ENCODE measurements around the gene STIL.

STIL gene

DNA sequence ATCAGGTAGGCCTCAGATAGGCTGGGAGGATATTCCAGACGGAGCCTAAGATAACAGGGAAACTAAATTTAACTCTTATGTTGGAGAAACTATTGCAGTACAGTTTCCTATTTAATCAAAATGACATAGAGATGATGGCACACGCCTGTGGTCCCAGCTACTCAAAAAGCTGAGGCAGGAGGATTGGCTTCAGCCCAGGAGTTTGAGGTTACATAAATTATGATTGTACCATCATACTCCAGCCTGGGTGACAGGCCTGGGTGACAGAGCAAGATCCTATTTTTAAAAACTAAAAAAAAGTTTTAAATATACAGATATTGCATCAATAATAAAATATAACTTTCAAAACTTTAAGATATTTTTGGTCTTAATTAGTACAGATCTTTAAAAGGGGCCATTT lies 56.7 kb downstream of the STIL start:
- H3K9me3 ChIP-seq (replicated peaks; ENCODE audit: low read length), result no peaks in the 10 kb centered on the region
- H3K36me3 ChIP-seq (ENCODE audit: insufficient read depth, low read length), result peaks cover 12% of the 10 kb centered on the region
- no peak overlapping the region for H3K4me3 ChIP-seq (ENCODE audit: low read length)
- no peaks in the 10 kb centered on the region for H3K4me1 ChIP-seq (ENCODE audit: control insufficient read depth, insufficient read depth, low read length)
- H3K27me3 ChIP-seq (ENCODE audit: control insufficient read depth, insufficient read depth, low read length), result no peaks in the 10 kb centered on the region
- H3K4me2 ChIP-seq (ENCODE audit: low read length), result no peak overlapping the region
- H3K9ac ChIP-seq (ENCODE audit: low read depth, low read length), result no peak overlapping the region

GRCh38 chr1:47252795-47253194 lies 61.2 kb downstream of the STIL start:
- H3K27me3 ChIP-seq (ENCODE audit: control insufficient read depth, insufficient read depth, low read length), result no peaks in the 10 kb centered on the region
- no peaks in the 10 kb centered on the region for H3K9me3 ChIP-seq (replicated peaks; ENCODE audit: low read length)
- no peak overlapping the region for H3K4me2 ChIP-seq (ENCODE audit: low read length)
- no peaks in the 10 kb centered on the region for H3K4me1 ChIP-seq (ENCODE audit: control insufficient read depth, insufficient read depth, low read length)
- no peak overlapping the region for H3K4me3 ChIP-seq (ENCODE audit: low read length)
- no peak overlapping the region for H3K9ac ChIP-seq (ENCODE audit: low read depth, low read length)
- peaks cover 10% of the 10 kb centered on the region for H3K36me3 ChIP-seq (ENCODE audit: insufficient read depth, low read length)

- H3K27me3 ChIP-seq (ENCODE audit: control insufficient read depth, insufficient read depth, low read length), result no peaks in the 10 kb centered on the region
- no peaks in the 10 kb centered on the region for H3K9me3 ChIP-seq (replicated peaks; ENCODE audit: low read length)
- no peaks in the 10 kb centered on the region for H3K4me1 ChIP-seq (ENCODE audit: control insufficient read depth, insufficient read depth, low read length)
- H3K4me2 ChIP-seq (ENCODE audit: low read length), result no peak overlapping the region
- peaks cover 8% of the 10 kb centered on the region for H3K36me3 ChIP-seq (ENCODE audit: insufficient read depth, low read length)
- H3K4me3 ChIP-seq (ENCODE audit: low read length), result no peak overlapping the region
- no peak overlapping the region for H3K9ac ChIP-seq (ENCODE audit: low read depth, low read length)
These were observed 61.6 kb downstream of the STIL start for GRCh38 chr1:47252369-47252768.

DNA sequence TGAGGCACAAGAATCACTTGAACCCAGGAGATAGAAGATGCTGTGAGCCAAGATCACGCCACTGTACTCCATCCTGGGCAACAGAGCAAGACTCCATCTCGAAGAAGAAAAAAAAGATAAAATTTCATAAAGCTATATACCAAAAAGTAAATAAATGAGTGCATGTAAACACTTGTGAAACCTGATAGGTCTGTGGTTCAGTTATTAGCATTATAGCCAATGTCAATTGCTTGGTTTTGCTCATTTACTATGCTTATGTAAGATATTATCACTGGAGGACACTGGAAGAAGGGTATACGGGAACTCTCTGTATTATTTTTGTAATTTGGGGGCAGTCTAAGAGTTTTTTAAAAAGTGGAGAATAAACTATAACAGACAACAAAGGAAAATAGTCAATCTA lies 64.2 kb downstream of the STIL start:
- Histone ChIP-seq H3K4me1 (ENCODE audit: control insufficient read depth, insufficient read depth, low read length) (no peaks in the 10 kb centered on the region), H3K4me2 (ENCODE audit: low read length) (no peak overlapping the region), H3K9me3 (replicated peaks; ENCODE audit: low read length) (no peaks in the 10 kb centered on the region), H3K9ac (ENCODE audit: low read depth, low read length) (no peak overlapping the region), H3K36me3 (ENCODE audit: insufficient read depth, low read length) (peaks cover 8% of the 10 kb centered on the region), H3K4me3 (ENCODE audit: low read length) (no peak overlapping the region), H3K27me3 (ENCODE audit: control insufficient read depth, insufficient read depth, low read length) (peaks cover 9% of the 10 kb centered on the region)

DNA sequence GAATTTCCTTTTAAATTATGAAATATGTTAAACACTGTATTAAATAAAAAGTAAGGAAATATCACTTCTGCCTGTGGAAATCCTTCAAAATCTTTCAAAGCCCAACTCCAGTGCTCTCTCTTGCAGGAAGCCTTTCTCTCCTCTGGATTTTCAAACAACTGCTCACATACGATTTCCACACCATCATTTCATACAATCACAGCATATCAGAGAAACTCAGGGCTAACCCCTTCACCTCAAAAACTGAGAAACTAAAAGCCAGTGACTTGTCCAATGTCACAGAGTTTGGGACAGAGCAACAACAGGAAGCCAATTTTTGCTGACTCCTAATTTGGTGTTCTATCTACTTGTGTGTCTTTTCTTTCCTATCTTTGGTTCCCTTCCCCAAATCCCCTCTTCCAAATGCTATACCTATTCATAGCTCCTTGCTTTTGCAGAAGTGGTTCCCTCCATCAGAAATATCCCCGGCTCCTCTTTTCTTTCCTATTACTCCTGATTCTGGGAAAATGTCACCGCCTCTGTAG lies 69.5 kb downstream of the STIL start:
- no peaks in the 10 kb centered on the region for H3K36me3 ChIP-seq (ENCODE audit: insufficient read depth, low read length)
- H3K9me3 ChIP-seq (replicated peaks; ENCODE audit: low read length), result no peaks in the 10 kb centered on the region
- no peak overlapping the region for H3K4me2 ChIP-seq (ENCODE audit: low read length)
- no peak overlapping the region for H3K9ac ChIP-seq (ENCODE audit: low read depth, low read length)
- H3K4me1 ChIP-seq (ENCODE audit: control insufficient read depth, insufficient read depth, low read length), result no peaks in the 10 kb centered on the region
- no peak overlapping the region for H3K4me3 ChIP-seq (ENCODE audit: low read length)
- H3K27me3 ChIP-seq (ENCODE audit: control insufficient read depth, insufficient read depth, low read length), result peaks cover 46% of the 10 kb centered on the region

DNA sequence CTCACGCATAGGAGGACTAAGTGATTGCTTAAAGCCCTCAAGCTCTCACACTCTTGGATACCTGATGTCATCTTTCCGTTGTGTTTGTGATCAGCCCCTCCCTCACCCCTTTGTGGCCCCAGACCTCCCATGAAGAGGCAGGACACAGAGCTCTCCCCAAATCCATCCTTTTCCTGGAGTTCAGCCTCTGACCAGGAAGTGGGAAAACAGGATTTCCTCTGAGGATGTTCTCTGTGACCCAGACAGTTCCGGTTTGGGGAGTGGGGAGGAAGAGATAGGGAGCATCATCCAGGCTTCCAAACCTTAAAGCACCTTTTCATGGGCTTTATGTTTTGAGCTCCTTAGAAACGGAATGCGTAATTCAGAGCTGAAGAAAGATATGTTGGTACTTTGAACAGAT lies 70.0 kb downstream of the STIL start:
- Histone ChIP-seq H3K4me3 (ENCODE audit: low read length) (no peak overlapping the region), H3K9ac (ENCODE audit: low read depth, low read length) (no peak overlapping the region), H3K9me3 (replicated peaks; ENCODE audit: low read length) (no peaks in the 10 kb centered on the region), H3K27me3 (ENCODE audit: control insufficient read depth, insufficient read depth, low read length) (peaks cover 50% of the 10 kb centered on the region), H3K36me3 (ENCODE audit: insufficient read depth, low read length) (no peaks in the 10 kb centered on the region), H3K4me1 (ENCODE audit: control insufficient read depth, insufficient read depth, low read length) (no peaks in the 10 kb centered on the region), H3K4me2 (ENCODE audit: low read length) (no peak overlapping the region)

- no peak overlapping the region for H3K4me2 ChIP-seq (ENCODE audit: low read length)
- no peak overlapping the region for H3K9ac ChIP-seq (ENCODE audit: low read depth, low read length)
- H3K9me3 ChIP-seq (replicated peaks; ENCODE audit: low read length), result no peaks in the 10 kb centered on the region
- peaks cover 54% of the 10 kb centered on the region for H3K27me3 ChIP-seq (ENCODE audit: control insufficient read depth, insufficient read depth, low read length)
- H3K36me3 ChIP-seq (ENCODE audit: insufficient read depth, low read length), result no peaks in the 10 kb centered on the region
- H3K4me3 ChIP-seq (ENCODE audit: low read length), result no peak overlapping the region
- no peaks in the 10 kb centered on the region for H3K4me1 ChIP-seq (ENCODE audit: control insufficient read depth, insufficient read depth, low read length)
These were observed 72.5 kb downstream of the STIL start for GRCh38 chr1:47241114-47242113.

DNA sequence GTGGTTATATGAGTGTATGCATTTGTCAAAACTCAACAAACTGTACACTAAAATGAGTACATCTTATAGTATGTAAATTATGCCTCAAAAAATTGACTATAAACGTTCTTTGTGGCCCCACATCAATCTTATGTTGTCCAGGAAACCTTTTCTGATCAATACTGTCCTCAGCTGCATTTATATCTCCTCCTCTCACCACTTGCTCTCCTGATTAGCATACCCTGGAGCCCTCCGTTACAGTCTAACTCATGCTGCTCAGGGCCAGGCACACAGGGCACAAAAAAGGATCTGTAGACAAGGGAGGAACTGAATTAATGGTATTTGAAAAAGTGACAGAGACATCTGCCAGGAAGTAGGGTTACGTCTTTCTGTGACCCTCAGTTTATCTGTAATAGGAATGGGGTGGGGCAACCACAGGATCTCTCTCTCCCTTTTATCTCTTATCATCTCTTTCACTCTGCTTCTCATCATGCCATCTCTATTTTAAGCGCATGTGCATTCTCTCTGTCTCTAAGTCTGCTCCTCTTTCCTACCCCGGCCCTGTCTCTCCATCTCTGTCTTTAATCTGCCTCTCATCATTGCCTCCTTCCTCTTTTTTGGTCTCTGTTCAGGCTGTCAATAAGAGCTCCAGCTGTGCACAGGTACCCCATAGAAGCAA lies 74.9 kb downstream of the STIL start:
- H3K4me1 ChIP-seq (ENCODE audit: control insufficient read depth, insufficient read depth, low read length), result no peaks in the 10 kb centered on the region
- H3K4me2 ChIP-seq (ENCODE audit: low read length), result no peak overlapping the region
- H3K9ac ChIP-seq (ENCODE audit: low read depth, low read length), result no peak overlapping the region
- H3K9me3 ChIP-seq (replicated peaks; ENCODE audit: low read length), result no peaks in the 10 kb centered on the region
- peaks cover 54% of the 10 kb centered on the region for H3K27me3 ChIP-seq (ENCODE audit: control insufficient read depth, insufficient read depth, low read length)
- H3K4me3 ChIP-seq (ENCODE audit: low read length), result no peak overlapping the region
- H3K36me3 ChIP-seq (ENCODE audit: insufficient read depth, low read length), result no peaks in the 10 kb centered on the region

- H3K4me2 ChIP-seq (ENCODE audit: low read length), result no peak overlapping the region
- no peak overlapping the region for H3K9ac ChIP-seq (ENCODE audit: low read depth, low read length)
- H3K9me3 ChIP-seq (replicated peaks; ENCODE audit: low read length), result no peaks in the 10 kb centered on the region
- no peaks in the 10 kb centered on the region for H3K36me3 ChIP-seq (ENCODE audit: insufficient read depth, low read length)
- peaks cover 56% of the 10 kb centered on the region for H3K27me3 ChIP-seq (ENCODE audit: control insufficient read depth, insufficient read depth, low read length)
- no peak overlapping the region for H3K4me3 ChIP-seq (ENCODE audit: low read length)
- peaks cover 6% of the 10 kb centered on the region for H3K4me1 ChIP-seq (ENCODE audit: control insufficient read depth, insufficient read depth, low read length)
These were observed 78.1 kb downstream of the STIL start for GRCh38 chr1:47235806-47236205.

- H3K9me3 ChIP-seq (replicated peaks; ENCODE audit: low read length), result no peaks in the 10 kb centered on the region
- H3K36me3 ChIP-seq (ENCODE audit: insufficient read depth, low read length), result no peaks in the 10 kb centered on the region
- no peak overlapping the region for H3K9ac ChIP-seq (ENCODE audit: low read depth, low read length)
- no peak overlapping the region for H3K4me3 ChIP-seq (ENCODE audit: low read length)
- H3K4me1 ChIP-seq (ENCODE audit: control insufficient read depth, insufficient read depth, low read length), result peaks cover 6% of the 10 kb centered on the region
- H3K27me3 ChIP-seq (ENCODE audit: control insufficient read depth, insufficient read depth, low read length), result peaks cover 61% of the 10 kb centered on the region
- no peak overlapping the region for H3K4me2 ChIP-seq (ENCODE audit: low read length)
These were observed 78.7 kb downstream of the STIL start for GRCh38 chr1:47235241-47235681.

- Histone ChIP-seq H3K4me1 (ENCODE audit: control insufficient read depth, insufficient read depth, low read length) (peaks cover 6% of the 10 kb centered on the region), H3K9ac (ENCODE audit: low read depth, low read length) (no peak overlapping the region), H3K27me3 (ENCODE audit: control insufficient read depth, insufficient read depth, low read length) (peaks cover 71% of the 10 kb centered on the region), H3K4me3 (ENCODE audit: low read length) (no peak overlapping the region), H3K36me3 (ENCODE audit: insufficient read depth, low read length) (no peaks in the 10 kb centered on the region), H3K4me2 (ENCODE audit: low read length) (no peak overlapping the region), H3K9me3 (replicated peaks; ENCODE audit: low read length) (no peaks in the 10 kb centered on the region)
These were observed 80.8 kb downstream of the STIL start for GRCh38 chr1:47233186-47233585.

All from skeletal muscle satellite cell (primary cell).